Glutamatergic neuron (in vitro differentiated cells): Measurements from ENCODE around the gene RFC3. TPM values are rescaled to one million over a fixed set of nuclear protein-coding genes. Genes with fewer than 3 reads are reported as not detected.

Source experiments
- DNase-seq: peaks from one replicate; pipeline ENCODE4 v3.0.0; 2022
- H3K27ac Mint-ChIP-seq: one replicate; pipeline ENCODE4 v1.8.0; 2020; ENCODE audit warnings: mild to moderate bottlenecking, mixed read lengths, inconsistent platforms; ENCODE audit not compliant: unreplicated experiment
- H3K27me3 Mint-ChIP-seq: one replicate; pipeline ENCODE4 v1.8.0; 2020; ENCODE audit warnings: mild to moderate bottlenecking, moderate library complexity, mixed read lengths, inconsistent platforms; ENCODE audit not compliant: unreplicated experiment
- H3K36me3 Mint-ChIP-seq: one replicate; pipeline ENCODE4 v1.8.0; 2020; ENCODE audit warnings: mild to moderate bottlenecking, mixed read lengths, inconsistent platforms; ENCODE audit not compliant: unreplicated experiment
- H3K4me1 Mint-ChIP-seq: one replicate; pipeline ENCODE4 v1.8.0; 2020; ENCODE audit warnings: mild to moderate bottlenecking, low read depth, mixed read lengths, inconsistent platforms; ENCODE audit not compliant: unreplicated experiment
- H3K4me3 Mint-ChIP-seq: one replicate; pipeline ENCODE4 v1.8.0; 2020; ENCODE audit warnings: mild to moderate bottlenecking, mixed read lengths, inconsistent platforms; ENCODE audit not compliant: unreplicated experiment
- H3K9me3 Mint-ChIP-seq: one replicate; pipeline ENCODE4 v1.8.0; 2020; ENCODE audit warnings: mild to moderate bottlenecking, moderate library complexity, mixed read lengths, inconsistent platforms; ENCODE audit not compliant: unreplicated experiment
- CTCF ChIP-seq: fragments of 200-600 bp; sonication (generic); IDR thresholded peaks from one replicate; pipeline ENCODE4 v1.5.0; 2021; ENCODE audit not compliant: partially characterized antibody, unreplicated experiment
- total RNA-seq: library from RNA; stranded (reverse); fragmentation: NEBNext Ultra II Directional; extraction: Animal tissue kit (Norgen Biotek cat#: 25700); gene quantifications from one replicate; pipeline ENCODE4 v1.2.1, GENCODE V29; 2021; ENCODE audit not compliant: unreplicated experiment

RFC3 gene
- total RNA-seq, 1 donor from 2014 or later, result 12.6 TPM

- no peak for TF ChIP-seq CTCF
- Mint-ChIP-seq H3K27ac (no peak overlapping the region), H3K4me1 (no peaks in the 10 kb centered on the region), H3K4me3 (no peak overlapping the region), H3K27me3 (peaks cover 4% of the 10 kb centered on the region), H3K36me3 (no peaks in the 10 kb centered on the region), H3K9me3 (peaks cover 2% of the 10 kb centered on the region)
- DNase-seq, result no peak
Measured at GRCh38 chr13:33840402-33840801, 22.5 kb downstream of the RFC3 start.

GRCh38 chr13:33842207-33842606 lies 24.3 kb downstream of the RFC3 start:
- Mint-ChIP-seq H3K27me3 (peaks cover 4% of the 10 kb centered on the region), H3K9me3 (peaks cover 2% of the 10 kb centered on the region), H3K27ac (no peak overlapping the region), H3K36me3 (no peaks in the 10 kb centered on the region), H3K4me3 (no peak overlapping the region), H3K4me1 (no peaks in the 10 kb centered on the region)
- DNase-seq, result no peak
- no peak for TF ChIP-seq CTCF

DNA sequence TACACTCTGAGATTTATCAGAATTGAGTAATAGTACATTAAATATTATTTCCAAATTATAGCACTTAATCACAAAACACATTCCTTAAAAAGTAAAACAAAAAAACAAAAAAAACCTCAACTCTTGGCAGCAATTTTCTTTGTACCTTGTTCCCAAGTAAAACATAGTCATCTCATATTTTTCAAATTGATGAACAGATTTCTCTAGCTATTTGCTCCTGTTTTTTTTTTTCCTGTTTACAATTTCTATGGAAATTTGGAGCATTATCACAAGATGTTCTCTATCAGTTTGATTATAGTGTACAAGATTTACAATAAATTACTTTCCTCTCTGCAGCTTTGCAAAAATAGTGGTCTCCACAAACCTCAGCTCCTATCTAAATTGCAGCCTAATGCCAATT lies 25.0 kb downstream of the RFC3 start:
- Mint-ChIP-seq H3K36me3 (no peaks in the 10 kb centered on the region), H3K9me3 (peaks cover 2% of the 10 kb centered on the region), H3K4me3 (no peak overlapping the region), H3K27me3 (peaks cover 4% of the 10 kb centered on the region), H3K27ac (no peak overlapping the region), H3K4me1 (no peaks in the 10 kb centered on the region)
- TF ChIP-seq CTCF, result no peak
- no peak for DNase-seq

DNA sequence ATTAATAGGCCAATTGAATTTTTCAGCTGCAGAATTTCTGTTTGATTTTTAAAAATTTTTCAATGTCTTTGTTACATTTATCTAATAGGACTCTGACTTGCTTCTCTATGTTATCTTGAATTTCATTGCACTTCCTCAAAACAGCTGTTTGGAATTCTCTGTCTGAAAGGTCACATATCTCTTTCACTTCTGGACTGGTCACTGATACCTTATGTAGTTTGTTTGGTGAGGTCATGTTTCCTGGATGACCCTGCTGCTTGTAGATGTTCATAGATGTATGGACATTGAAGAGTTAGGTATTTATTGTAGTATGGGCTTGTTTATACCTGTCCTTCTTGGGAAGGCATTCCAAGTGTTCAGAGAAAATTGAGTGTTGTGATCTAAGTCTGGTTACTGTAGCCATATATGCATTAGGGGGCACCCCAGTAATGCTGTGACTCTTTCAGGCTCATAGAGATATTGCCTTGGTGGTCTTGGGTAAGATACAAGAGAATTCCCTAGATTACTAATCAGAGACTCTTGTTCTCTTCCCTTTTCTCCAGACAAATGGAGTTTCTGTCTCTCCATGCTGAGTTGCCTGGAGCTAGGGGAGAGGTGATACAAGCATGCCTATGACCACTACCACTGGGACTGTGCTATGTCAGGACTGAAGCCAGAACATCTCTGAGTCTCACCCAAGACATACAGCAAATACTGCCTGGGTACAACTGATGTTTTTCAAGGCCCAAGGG lies 27.8 kb downstream of the RFC3 start:
- H3K27me3 Mint-ChIP-seq, result peaks cover 2% of the 10 kb centered on the region
- H3K9me3 Mint-ChIP-seq, result no peaks in the 10 kb centered on the region
- H3K27ac Mint-ChIP-seq, result no peak overlapping the region
- peaks cover 4% of the 10 kb centered on the region for H3K4me1 Mint-ChIP-seq
- TF ChIP-seq CTCF, result no peak
- DNase-seq, result no peak
- H3K4me3 Mint-ChIP-seq, result no peak overlapping the region
- no peaks in the 10 kb centered on the region for H3K36me3 Mint-ChIP-seq

DNA sequence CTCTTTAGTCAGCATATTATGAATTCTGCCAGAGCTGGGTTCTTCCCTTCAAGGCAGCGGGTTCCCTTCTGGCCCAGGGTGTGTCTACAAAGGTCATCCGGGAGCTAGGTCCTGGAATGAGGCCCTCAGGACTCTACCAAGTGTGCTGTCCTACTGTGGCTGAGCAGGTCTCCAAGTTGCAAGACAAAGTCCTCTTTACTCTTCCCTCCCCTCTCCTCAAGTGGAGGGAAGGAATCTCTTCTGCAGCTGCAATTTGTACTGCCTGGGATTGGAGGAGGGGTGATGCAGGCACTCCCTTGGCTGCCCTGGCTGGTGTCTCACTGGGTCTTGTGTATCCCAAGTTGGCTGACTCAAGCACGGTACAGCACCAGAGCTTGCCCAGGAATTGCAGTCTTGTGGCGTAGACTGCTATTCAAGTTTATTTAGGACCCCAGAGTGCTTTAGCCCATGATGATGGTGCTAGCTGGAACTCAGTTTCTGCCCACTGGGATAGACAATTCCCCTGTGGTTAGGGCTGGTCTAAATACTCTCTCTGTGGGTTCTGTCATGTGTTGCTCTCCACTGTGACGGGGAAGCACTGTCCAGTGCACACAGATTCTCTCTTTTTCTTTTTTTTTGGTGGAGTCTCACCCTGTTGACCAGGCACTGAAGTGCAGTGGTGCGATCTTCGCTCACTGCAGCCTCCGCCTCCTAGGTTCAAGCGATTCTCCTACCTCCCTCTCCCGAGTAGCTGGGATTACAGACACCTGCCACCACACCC lies 28.5 kb downstream of the RFC3 start:
- H3K4me3 Mint-ChIP-seq, result no peak overlapping the region
- no peaks in the 10 kb centered on the region for H3K36me3 Mint-ChIP-seq
- peaks cover 4% of the 10 kb centered on the region for H3K4me1 Mint-ChIP-seq
- DNase-seq, result no peak
- no peak overlapping the region for H3K27ac Mint-ChIP-seq
- TF ChIP-seq CTCF, result no peak
- H3K27me3 Mint-ChIP-seq, result peaks cover 2% of the 10 kb centered on the region
- H3K9me3 Mint-ChIP-seq, result no peaks in the 10 kb centered on the region
